ENCODE results near the gene IRX4. TPM values are rescaled to one million over a fixed set of nuclear protein-coding genes. Genes with fewer than 3 reads are reported as not detected.

IRX4 gene
- total RNA-seq, 2 donors from 2014 or later = not detected

GRCh38 chr5:1860021-1860610 is 22.6 kb downstream of the IRX4 start:
- no peak overlapping the region for H3K27ac Mint-ChIP-seq
- DNase-seq = no peak
- H3K4me1 Mint-ChIP-seq = no peaks in the 10 kb centered on the region
- H3K9me3 ChIP-seq (ENCODE audit: control insufficient read depth, low read length, poor library complexity, severe bottlenecking) = no peaks in the 10 kb centered on the region
- H3K36me3 Mint-ChIP-seq (ENCODE audit: low read depth) = no peaks in the 10 kb centered on the region
- no peak overlapping the region for H3K4me3 Mint-ChIP-seq
- peaks cover 54% of the 10 kb centered on the region for H3K27me3 Mint-ChIP-seq
- no peak for ATAC-seq

GRCh38 chr5:1859099-1859498 is 23.6 kb downstream of the IRX4 start:
- no peaks in the 10 kb centered on the region for H3K4me1 Mint-ChIP-seq
- no peaks in the 10 kb centered on the region for H3K36me3 Mint-ChIP-seq (ENCODE audit: low read depth)
- H3K9me3 ChIP-seq (ENCODE audit: control insufficient read depth, low read length, poor library complexity, severe bottlenecking) = no peaks in the 10 kb centered on the region
- ATAC-seq (no peak), DNase-seq (no peak)
- no peak overlapping the region for H3K27ac Mint-ChIP-seq
- H3K4me3 Mint-ChIP-seq = no peak overlapping the region
- peaks cover 51% of the 10 kb centered on the region for H3K27me3 Mint-ChIP-seq

GRCh38 chr5:1858436-1858835 is 24.3 kb downstream of the IRX4 start:
- DNase-seq = no peak
- no peak overlapping the region for H3K4me3 Mint-ChIP-seq
- ATAC-seq = no peak
- H3K9me3 ChIP-seq (ENCODE audit: control insufficient read depth, low read length, poor library complexity, severe bottlenecking) = no peaks in the 10 kb centered on the region
- H3K27me3 Mint-ChIP-seq = peaks cover 52% of the 10 kb centered on the region
- H3K36me3 Mint-ChIP-seq (ENCODE audit: low read depth) = peaks cover 3% of the 10 kb centered on the region
- no peak overlapping the region for H3K27ac Mint-ChIP-seq
- H3K4me1 Mint-ChIP-seq = no peaks in the 10 kb centered on the region

GRCh38 chr5:1857256-1857600 is 25.5 kb downstream of the IRX4 start:
- Mint-ChIP-seq H3K27ac (no peak overlapping the region), H3K4me1 (no peaks in the 10 kb centered on the region), H3K4me3 (no peak overlapping the region), H3K36me3 (ENCODE audit: low read depth) (peaks cover 3% of the 10 kb centered on the region), H3K27me3 (peaks cover 50% of the 10 kb centered on the region)
- no peaks in the 10 kb centered on the region for H3K9me3 ChIP-seq (ENCODE audit: control insufficient read depth, low read length, poor library complexity, severe bottlenecking)
- no peak for DNase-seq
- no peak for ATAC-seq

- no peaks in the 10 kb centered on the region for H3K4me1 Mint-ChIP-seq
These were observed 26.0 kb downstream of the IRX4 start for GRCh38 chr5:1856596-1857255.

GRCh38 chr5:1855596-1855995 is 27.1 kb downstream of the IRX4 start:
- DNase-seq = no peak
- Mint-ChIP-seq H3K27ac (no peak overlapping the region), H3K4me3 (no peak overlapping the region), H3K4me1 (peaks cover 2% of the 10 kb centered on the region), H3K36me3 (ENCODE audit: low read depth) (peaks cover 3% of the 10 kb centered on the region), H3K27me3 (peaks cover 53% of the 10 kb centered on the region)
- no peaks in the 10 kb centered on the region for H3K9me3 ChIP-seq (ENCODE audit: control insufficient read depth, low read length, poor library complexity, severe bottlenecking)
- no peak for ATAC-seq

More at GRCh38 chr5:1856596-1857255, 26.0 kb downstream of the IRX4 start:
- H3K36me3 Mint-ChIP-seq (ENCODE audit: low read depth) = peaks cover 3% of the 10 kb centered on the region
- peaks cover 47% of the 10 kb centered on the region for H3K27me3 Mint-ChIP-seq
- ATAC-seq = no peak
- no peak overlapping the region for H3K4me3 Mint-ChIP-seq
- no peak overlapping the region for H3K27ac Mint-ChIP-seq
- H3K9me3 ChIP-seq (ENCODE audit: control insufficient read depth, low read length, poor library complexity, severe bottlenecking) = no peaks in the 10 kb centered on the region
- DNase-seq = no peak

GRCh38 chr5:1855075-1855474 is 27.6 kb downstream of the IRX4 start:
- Mint-ChIP-seq H3K36me3 (ENCODE audit: low read depth) (peaks cover 3% of the 10 kb centered on the region), H3K27me3 (peaks cover 53% of the 10 kb centered on the region), H3K4me3 (no peak overlapping the region), H3K4me1 (peaks cover 2% of the 10 kb centered on the region), H3K27ac (no peak overlapping the region)
- ATAC-seq (no peak), DNase-seq (no peak)
- no peaks in the 10 kb centered on the region for H3K9me3 ChIP-seq (ENCODE audit: control insufficient read depth, low read length, poor library complexity, severe bottlenecking)

GRCh38 chr5:1853531-1853930 is 29.2 kb downstream of the IRX4 start:
- no peaks in the 10 kb centered on the region for H3K9me3 ChIP-seq (ENCODE audit: control insufficient read depth, low read length, poor library complexity, severe bottlenecking)
- DNase-seq = no peak
- H3K27me3 Mint-ChIP-seq = peaks cover 46% of the 10 kb centered on the region
- no peak overlapping the region for H3K27ac Mint-ChIP-seq
- peaks cover 3% of the 10 kb centered on the region for H3K36me3 Mint-ChIP-seq (ENCODE audit: low read depth)
- peaks cover 2% of the 10 kb centered on the region for H3K4me1 Mint-ChIP-seq
- no peak for ATAC-seq
- H3K4me3 Mint-ChIP-seq = no peak overlapping the region

GRCh38 chr5:1852324-1852947 is 30.3 kb downstream of the IRX4 start:
- peaks cover 46% of the 10 kb centered on the region for H3K27me3 Mint-ChIP-seq
- DNase-seq = no peak
- H3K4me1 Mint-ChIP-seq = peaks cover 2% of the 10 kb centered on the region

GRCh38 chr5:1851290-1851934 is 31.3 kb downstream of the IRX4 start:
- H3K4me1 Mint-ChIP-seq = peaks cover 2% of the 10 kb centered on the region
- H3K4me3 Mint-ChIP-seq = no peak overlapping the region
- H3K9me3 ChIP-seq (ENCODE audit: control insufficient read depth, low read length, poor library complexity, severe bottlenecking) = no peaks in the 10 kb centered on the region
- ATAC-seq (no peak), DNase-seq (no peak)
- peaks cover 3% of the 10 kb centered on the region for H3K36me3 Mint-ChIP-seq (ENCODE audit: low read depth)
- H3K27me3 Mint-ChIP-seq = peaks cover 46% of the 10 kb centered on the region
- H3K27ac Mint-ChIP-seq = no peak overlapping the region

More at GRCh38 chr5:1852324-1852947, 30.3 kb downstream of the IRX4 start:
- H3K9me3 ChIP-seq (ENCODE audit: control insufficient read depth, low read length, poor library complexity, severe bottlenecking) = no peaks in the 10 kb centered on the region
- H3K36me3 Mint-ChIP-seq (ENCODE audit: low read depth) = peaks cover 3% of the 10 kb centered on the region
- no peak overlapping the region for H3K4me3 Mint-ChIP-seq
- H3K27ac Mint-ChIP-seq = no peak overlapping the region
- no peak for ATAC-seq

- no peaks in the 10 kb centered on the region for H3K9me3 ChIP-seq (ENCODE audit: control insufficient read depth, low read length, poor library complexity, severe bottlenecking)
- ATAC-seq = no peak
- H3K36me3 Mint-ChIP-seq (ENCODE audit: low read depth) = peaks cover 3% of the 10 kb centered on the region
- H3K4me3 Mint-ChIP-seq = no peak overlapping the region
- DNase-seq = no peak
- H3K27me3 Mint-ChIP-seq = peaks cover 38% of the 10 kb centered on the region
- H3K4me1 Mint-ChIP-seq = peaks cover 2% of the 10 kb centered on the region
- H3K27ac Mint-ChIP-seq = no peak overlapping the region
These were observed 32.2 kb downstream of the IRX4 start for GRCh38 chr5:1850324-1851154.

GRCh38 chr5:1847611-1848010 is 35.1 kb downstream of the IRX4 start:
- DNase-seq (no peak), ATAC-seq (no peak)
- Mint-ChIP-seq H3K27me3 (peaks cover 13% of the 10 kb centered on the region), H3K27ac (no peak overlapping the region), H3K36me3 (ENCODE audit: low read depth) (no peaks in the 10 kb centered on the region), H3K4me1 (peaks cover 2% of the 10 kb centered on the region), H3K4me3 (no peak overlapping the region)
- no peaks in the 10 kb centered on the region for H3K9me3 ChIP-seq (ENCODE audit: control insufficient read depth, low read length, poor library complexity, severe bottlenecking)

- no peaks in the 10 kb centered on the region for H3K36me3 Mint-ChIP-seq (ENCODE audit: low read depth)
- H3K27me3 Mint-ChIP-seq = peaks cover 11% of the 10 kb centered on the region
- H3K4me1 Mint-ChIP-seq = peaks cover 2% of the 10 kb centered on the region
These were observed 35.7 kb downstream of the IRX4 start for GRCh38 chr5:1847056-1847455.

More at GRCh38 chr5:1847056-1847455, 35.7 kb downstream of the IRX4 start:
- ATAC-seq = no peak
- H3K9me3 ChIP-seq (ENCODE audit: control insufficient read depth, low read length, poor library complexity, severe bottlenecking) = no peaks in the 10 kb centered on the region
- Mint-ChIP-seq H3K27ac (no peak overlapping the region), H3K4me3 (no peak overlapping the region)
- no peak for DNase-seq

Data from T-helper 17 cell (primary cell).